Measurements from ENCODE around the gene PTPRG. TPM values are rescaled to one million over a fixed set of nuclear protein-coding genes. Genes with fewer than 3 reads are reported as not detected.

PTPRG gene
- total and polyA plus RNA-seq, 2 experiments from 2014 or later = 8.5 to 34.9 TPM

- Histone ChIP-seq H3K27me3 (no peaks in the 10 kb centered on the region), H3K4me3 (no peak overlapping the region), H3K4me2 (no peak overlapping the region), H3K27ac (no peak overlapping the region), H3K9me2 (replicated peaks; ENCODE audit: insufficient read depth) (no peaks in the 10 kb centered on the region), H2AFZ (no peak overlapping the region), H3K36me3 (replicated peaks; ENCODE audit: insufficient read depth, low read depth) (no peaks in the 10 kb centered on the region), H3K9me3 (ENCODE audit: low read depth) (no peaks in the 10 kb centered on the region), H3K79me2 (peaks cover 7% of the 10 kb centered on the region), H4K20me1 (ENCODE audit: insufficient read depth, poor library complexity, severe bottlenecking) (no peaks in the 10 kb centered on the region), H3K4me1 (ENCODE audit: insufficient read depth) (no peaks in the 10 kb centered on the region)
- WGBS (ENCODE audit: low lambda C conversion rate, missing lambda C conversion rate) = 71% methylated on average over 2 of the region's 2 CpGs
- TF ChIP-seq CTCF (IDR thresholded peaks at IDR 0.05; ENCODE audit: poor library complexity) (no peak), EZH2phosphoT487 (IDR thresholded peaks at IDR 0.05; ENCODE audit: low read depth, severe bottlenecking, unreplicated experiment) (no peak), EZH2 (IDR thresholded peaks at IDR 0.05; ENCODE audit: borderline replicate concordance) (no peak)
- DNase-seq (ENCODE audit: low spot score) = no peak
These were observed 414.6 kb downstream of the PTPRG start for GRCh38 chr3:61975936-61976335.

- no peaks in the 10 kb centered on the region for H4K20me1 ChIP-seq (ENCODE audit: insufficient read depth, poor library complexity, severe bottlenecking)
- TF ChIP-seq EZH2 (IDR thresholded peaks at IDR 0.05; ENCODE audit: borderline replicate concordance) (no peak), EZH2phosphoT487 (IDR thresholded peaks at IDR 0.05; ENCODE audit: low read depth, severe bottlenecking, unreplicated experiment) (no peak), CTCF (IDR thresholded peaks at IDR 0.05; ENCODE audit: poor library complexity) (no peak)
- no peak overlapping the region for H3K27ac ChIP-seq
- H3K9me2 ChIP-seq (replicated peaks; ENCODE audit: insufficient read depth) = no peaks in the 10 kb centered on the region
- no peak for DNase-seq (ENCODE audit: low spot score)
- no peaks in the 10 kb centered on the region for H3K36me3 ChIP-seq (replicated peaks; ENCODE audit: insufficient read depth, low read depth)
- peaks cover 7% of the 10 kb centered on the region for H3K79me2 ChIP-seq
- 70% methylated on average over 8 of the region's 8 CpGs for WGBS (ENCODE audit: low lambda C conversion rate, missing lambda C conversion rate)
- no peaks in the 10 kb centered on the region for H3K4me1 ChIP-seq (ENCODE audit: insufficient read depth)
- H3K4me2 ChIP-seq = no peak overlapping the region
- H2AFZ ChIP-seq = no peak overlapping the region
- H3K9me3 ChIP-seq (ENCODE audit: low read depth) = no peaks in the 10 kb centered on the region
- H3K4me3 ChIP-seq = no peak overlapping the region
- no peaks in the 10 kb centered on the region for H3K27me3 ChIP-seq
These were observed 417.4 kb downstream of the PTPRG start for GRCh38 chr3:61978460-61979419.

- H2AFZ ChIP-seq = no peak overlapping the region
- peaks cover 7% of the 10 kb centered on the region for H3K79me2 ChIP-seq
- 41% methylated on average over 2 of the region's 2 CpGs for WGBS (ENCODE audit: low lambda C conversion rate, missing lambda C conversion rate)
- H3K4me3 ChIP-seq = no peak overlapping the region
- H3K4me2 ChIP-seq = peak overlapping the region; percentile 2
- H3K27ac ChIP-seq = no peak overlapping the region
- H4K20me1 ChIP-seq (ENCODE audit: insufficient read depth, poor library complexity, severe bottlenecking) = no peaks in the 10 kb centered on the region
- H3K36me3 ChIP-seq (replicated peaks; ENCODE audit: insufficient read depth, low read depth) = no peaks in the 10 kb centered on the region
- no peaks in the 10 kb centered on the region for H3K9me3 ChIP-seq (ENCODE audit: low read depth)
- DNase-seq (ENCODE audit: low spot score) = no peak
- H3K27me3 ChIP-seq = no peaks in the 10 kb centered on the region
- H3K4me1 ChIP-seq (ENCODE audit: insufficient read depth) = no peaks in the 10 kb centered on the region
- TF ChIP-seq CTCF (IDR thresholded peaks at IDR 0.05; ENCODE audit: poor library complexity) (no peak), EZH2 (IDR thresholded peaks at IDR 0.05; ENCODE audit: borderline replicate concordance) (no peak), EZH2phosphoT487 (IDR thresholded peaks at IDR 0.05; ENCODE audit: low read depth, severe bottlenecking, unreplicated experiment) (no peak)
- H3K9me2 ChIP-seq (replicated peaks; ENCODE audit: insufficient read depth) = no peaks in the 10 kb centered on the region
These were observed 418.3 kb downstream of the PTPRG start for GRCh38 chr3:61979638-61980037.
